ENCODE measurements around the gene FAM3D.

FAM3D gene

GRCh38 chr3:58624550-58624949, 42.0 kb downstream of the FAM3D start:
- TF ChIP-seq, protein P1, sequence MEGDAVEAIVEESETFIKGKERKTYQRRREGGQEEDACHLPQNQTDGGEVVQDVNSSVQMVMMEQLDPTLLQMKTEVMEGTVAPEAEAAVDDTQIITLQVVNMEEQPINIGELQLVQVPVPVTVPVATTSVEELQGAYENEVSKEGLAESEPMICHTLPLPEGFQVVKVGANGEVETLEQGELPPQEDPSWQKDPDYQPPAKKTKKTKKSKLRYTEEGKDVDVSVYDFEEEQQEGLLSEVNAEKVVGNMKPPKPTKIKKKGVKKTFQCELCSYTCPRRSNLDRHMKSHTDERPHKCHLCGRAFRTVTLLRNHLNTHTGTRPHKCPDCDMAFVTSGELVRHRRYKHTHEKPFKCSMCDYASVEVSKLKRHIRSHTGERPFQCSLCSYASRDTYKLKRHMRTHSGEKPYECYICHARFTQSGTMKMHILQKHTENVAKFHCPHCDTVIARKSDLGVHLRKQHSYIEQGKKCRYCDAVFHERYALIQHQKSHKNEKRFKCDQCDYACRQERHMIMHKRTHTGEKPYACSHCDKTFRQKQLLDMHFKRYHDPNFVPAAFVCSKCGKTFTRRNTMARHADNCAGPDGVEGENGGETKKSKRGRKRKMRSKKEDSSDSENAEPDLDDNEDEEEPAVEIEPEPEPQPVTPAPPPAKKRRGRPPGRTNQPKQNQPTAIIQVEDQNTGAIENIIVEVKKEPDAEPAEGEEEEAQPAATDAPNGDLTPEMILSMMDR (conservative IDR thresholded peaks at IDR 0.05), result no peak
- no peak overlapping the region for H3K27ac ChIP-seq

GRCh38 chr3:58623961-58624360, 42.6 kb downstream of the FAM3D start:
- TF ChIP-seq, protein P1 (conservative IDR thresholded peaks at IDR 0.05), result no peak
- H3K27ac ChIP-seq, result no peak overlapping the region

DNA sequence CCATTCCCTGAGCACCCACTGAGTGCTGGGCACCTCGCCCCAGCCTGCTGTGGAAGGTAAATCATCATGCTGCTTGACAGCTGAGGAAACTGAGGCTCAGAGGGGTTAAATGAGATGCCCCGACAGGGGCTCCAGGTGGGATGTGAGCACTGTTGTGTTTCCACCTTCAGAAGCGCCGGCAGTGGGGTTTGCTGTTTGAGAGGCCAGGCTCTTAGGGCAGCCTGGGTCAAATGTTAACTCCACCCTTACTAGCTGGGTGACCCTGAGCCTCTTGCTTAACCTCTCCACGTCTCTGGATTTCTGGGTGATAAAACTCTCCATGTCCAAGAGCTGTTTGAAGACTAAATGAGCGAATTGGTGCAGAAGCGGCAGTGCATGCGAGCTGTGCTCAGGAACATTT, 43.1 kb downstream of the FAM3D start:
- H3K27ac ChIP-seq, result no peak overlapping the region
- TF ChIP-seq, protein P1 (conservative IDR thresholded peaks at IDR 0.05), result no peak

DNA sequence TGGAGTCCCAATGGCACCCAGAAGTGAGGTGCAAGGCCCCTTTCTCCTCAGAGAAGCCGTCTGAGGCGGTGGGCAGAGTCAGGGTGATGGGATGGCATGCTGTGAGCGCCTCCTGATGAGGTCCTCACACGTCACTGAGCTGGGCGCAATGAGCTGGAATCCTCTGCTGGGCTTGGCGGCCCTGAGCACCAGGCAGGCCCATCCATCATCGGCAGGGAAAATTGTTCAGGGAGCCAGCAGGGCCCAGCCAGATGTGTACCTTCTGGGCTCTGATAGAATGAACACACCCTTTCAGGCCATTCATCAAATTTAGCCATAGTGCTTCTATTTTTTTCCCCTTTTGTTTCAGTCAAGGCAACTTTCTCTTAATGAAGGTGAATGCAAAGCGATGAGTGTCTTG, 43.7 kb downstream of the FAM3D start:
- H3K27ac ChIP-seq, result no peak overlapping the region
- TF ChIP-seq, protein P1 (conservative IDR thresholded peaks at IDR 0.05), result no peak

- no peak overlapping the region for H3K27ac ChIP-seq
- TF ChIP-seq, protein P1 (conservative IDR thresholded peaks at IDR 0.05), result no peak
These were observed 44.1 kb downstream of the FAM3D start for GRCh38 chr3:58622436-58622835.

- no peak overlapping the region for H3K27ac ChIP-seq
- TF ChIP-seq, protein P1 (conservative IDR thresholded peaks at IDR 0.05), result no peak
These were observed 45.3 kb downstream of the FAM3D start for GRCh38 chr3:58621086-58621830.

GRCh38 chr3:58620421-58620820, 46.2 kb downstream of the FAM3D start:
- TF ChIP-seq, protein P1 (conservative IDR thresholded peaks at IDR 0.05), result no peak
- no peak overlapping the region for H3K27ac ChIP-seq
